HG03095 (cell line): ENCODE results near the gene HYDIN.
"Not testable (repeated sequence)": the region's sequence is repeated elsewhere in the genome, so short reads cannot be mapped to it uniquely, and the experiment has no call there.

Source experiments
- ATAC-seq: cut with Tn5 transposase; IDR thresholded peaks from one replicate; pipeline ENCODE4 v1.9.1; 2021; ENCODE audit warnings: moderate library complexity; ENCODE audit not compliant: unreplicated experiment

HYDIN gene

GRCh38 chr16:70882311-70882710 lies 348.2 kb downstream of the HYDIN start:
- not testable (repeated sequence) for ATAC-seq

- ATAC-seq: not testable (repeated sequence)
Observed at GRCh38 chr16:70877895-70878294, 352.6 kb downstream of the HYDIN start.

GRCh38 chr16:70876442-70876841 lies 354.1 kb downstream of the HYDIN start:
- ATAC-seq: not testable (repeated sequence)

GRCh38 chr16:70864698-70865097 lies 365.8 kb downstream of the HYDIN start:
- not testable (repeated sequence) for ATAC-seq

- ATAC-seq: not testable (repeated sequence)
Observed at GRCh38 chr16:70861996-70862395, 368.5 kb downstream of the HYDIN start.

GRCh38 chr16:70851299-70851698 lies 379.2 kb downstream of the HYDIN start:
- ATAC-seq: not testable (repeated sequence)

- not testable (repeated sequence) for ATAC-seq
Observed at GRCh38 chr16:70823498-70824118, 406.9 kb downstream of the HYDIN start.

GRCh38 chr16:70822734-70823133 lies 407.8 kb downstream of the HYDIN start:
- ATAC-seq: not testable (repeated sequence)

GRCh38 chr16:70818088-70818487 lies 412.4 kb downstream of the HYDIN start:
- ATAC-seq: not testable (repeated sequence)

GRCh38 chr16:70809392-70810060 lies 421.0 kb downstream of the HYDIN start:
- ATAC-seq: peak; percentile 69

- ATAC-seq: no peak
Observed at GRCh38 chr16:70808371-70808770, 422.2 kb downstream of the HYDIN start.

- no peak for ATAC-seq
Observed at GRCh38 chr16:70805787-70806186, 424.7 kb downstream of the HYDIN start.

GRCh38 chr16:70805380-70805779 lies 425.1 kb downstream of the HYDIN start:
- ATAC-seq: no peak

- no peak for ATAC-seq
Observed at GRCh38 chr16:70804734-70805169, 425.8 kb downstream of the HYDIN start.

GRCh38 chr16:70804153-70804733 lies 426.3 kb downstream of the HYDIN start:
- ATAC-seq: no peak

GRCh38 chr16:70803319-70803718 lies 427.2 kb downstream of the HYDIN start:
- no peak for ATAC-seq

- no peak for ATAC-seq
Observed at GRCh38 chr16:70801611-70802010, 428.9 kb downstream of the HYDIN start.

GRCh38 chr16:70800781-70801480 lies 429.6 kb downstream of the HYDIN start, which contains the start of gene VAC14:
VAC14 (minus strand) TSS chr16:70801158; CDS start chr16:70800900, 258 bp downstream.
- peak; percentile 90 for ATAC-seq

GRCh38 chr16:70800311-70800710 lies 430.2 kb downstream of the HYDIN start:
- no peak for ATAC-seq

GRCh38 chr16:70796301-70796700 lies 434.2 kb downstream of the HYDIN start:
- no peak for ATAC-seq

- ATAC-seq: no peak
Observed at GRCh38 chr16:70795296-70795912, 435.1 kb downstream of the HYDIN start.
